Hepatocyte (in vitro differentiated cells): Measurements from ENCODE around the gene PTPRN2. TPM values are rescaled to one million over a fixed set of nuclear protein-coding genes. Genes with fewer than 3 reads are reported as not detected.

Experiments
- DNase-seq: peaks from one replicate; pipeline ENCODE4 v3.0.0-alpha.2; 2016; ENCODE audit warnings: low spot score
- H2AFZ ChIP-seq: fragments of 200-600 bp; sonication (generic); 2 replicates; pipeline ENCODE4 v1.6.0; 2016; ENCODE audit warnings: antibody characterized with exemption, mild to moderate bottlenecking
- H3K27ac ChIP-seq: fragments of 200-600 bp; sonication (generic); 2 replicates; pipeline ENCODE4 v1.5.1; 2016; ENCODE audit warnings: mild to moderate bottlenecking
- H3K27me3 ChIP-seq: fragments of 200-600 bp; sonication (generic); 2 replicates; pipeline ENCODE4 v1.6.1; 2016
- H3K36me3 ChIP-seq: fragments of 200-600 bp; sonication (generic); replicated peaks from 2 replicates; pipeline ENCODE4 v1.5.1; 2016; ENCODE audit warnings: low read depth; ENCODE audit not compliant: insufficient read depth
- H3K4me1 ChIP-seq: fragments of 200-600 bp; sonication (generic); 2 replicates; pipeline ENCODE4 v1.5.1; 2016; ENCODE audit warnings: mild to moderate bottlenecking, moderate library complexity; ENCODE audit not compliant: insufficient read depth
- H3K4me2 ChIP-seq: fragments of 200-600 bp; sonication (generic); 2 replicates; pipeline ENCODE4 v1.6.0; 2016
- H3K4me3 ChIP-seq: fragments of 200-600 bp; sonication (generic); 2 replicates; pipeline ENCODE4 v1.5.1; 2016; ENCODE audit warnings: mild to moderate bottlenecking
- H3K79me2 ChIP-seq: fragments of 200-600 bp; sonication (generic); 2 replicates; pipeline ENCODE4 v1.6.0; 2017; ENCODE audit warnings: mild to moderate bottlenecking
- H3K9me2 ChIP-seq: fragments of 200-600 bp; sonication (generic); replicated peaks from 2 replicates; pipeline ENCODE4 v1.6.0; 2017; ENCODE audit warnings: mild to moderate bottlenecking; ENCODE audit not compliant: insufficient read depth
- H3K9me3 ChIP-seq: fragments of 200-600 bp; sonication (generic); 2 replicates; pipeline ENCODE4 v1.5.1; 2016; ENCODE audit warnings: low read depth, mild to moderate bottlenecking
- H4K20me1 ChIP-seq: fragments of 200-600 bp; sonication (generic); 2 replicates; pipeline ENCODE4 v1.6.0; 2016; ENCODE audit warnings: mild to moderate bottlenecking; ENCODE audit not compliant: insufficient read depth, poor library complexity, severe bottlenecking
- EZH2 ChIP-seq: fragments of 200-600 bp; sonication (generic); IDR thresholded peaks from 2 replicates; pipeline ENCODE4 v1.6.1; 2016; ENCODE audit warnings: antibody characterized with exemption, mild to moderate bottlenecking, borderline replicate concordance
- EZH2phosphoT487 ChIP-seq: fragments of 200-600 bp; sonication (generic); IDR thresholded peaks from one replicate; pipeline ENCODE4 v1.6.1; 2018; ENCODE audit warnings: antibody characterized with exemption, mild to moderate bottlenecking, low read depth, moderate library complexity; ENCODE audit not compliant: unreplicated experiment, severe bottlenecking
- WGBS: methylation state at CpG from one replicate; pipeline ENCODE4 v1.1.6; 2016; ENCODE audit warnings: low lambda C conversion rate; ENCODE audit errors: missing lambda C conversion rate; 5-methylcytosine and 5-hydroxymethylcytosine counted together
- polyA plus RNA-seq: library from polyadenylated mRNA; unstranded; fragments of >200 nt; fragmentation: Nextera tagmentation; extraction: Ambion mirVana; gene quantifications from 2 replicates; pipeline ENCODE4 v1.2.1, GENCODE V29; 2016
- total RNA-seq: library from RNA; depleted of rRNA; stranded (reverse); fragments of >200 nt; gene quantifications from 2 replicates; pipeline ENCODE4 v1.2.3, GENCODE V29; 2014
- TF ChIP-seq, protein P1 (sequence below): fragments of 200-600 bp; sonication (generic); IDR thresholded peaks from 2 replicates; pipeline ENCODE4 v1.5.1; 2016; ENCODE audit warnings: antibody characterized with exemption, mild to moderate bottlenecking; ENCODE audit not compliant: poor library complexity

The PTPRN2 gene
- total and polyA plus RNA-seq, 2 experiments from 2014 or later = 2.1 to 3.3 TPM

DNA sequence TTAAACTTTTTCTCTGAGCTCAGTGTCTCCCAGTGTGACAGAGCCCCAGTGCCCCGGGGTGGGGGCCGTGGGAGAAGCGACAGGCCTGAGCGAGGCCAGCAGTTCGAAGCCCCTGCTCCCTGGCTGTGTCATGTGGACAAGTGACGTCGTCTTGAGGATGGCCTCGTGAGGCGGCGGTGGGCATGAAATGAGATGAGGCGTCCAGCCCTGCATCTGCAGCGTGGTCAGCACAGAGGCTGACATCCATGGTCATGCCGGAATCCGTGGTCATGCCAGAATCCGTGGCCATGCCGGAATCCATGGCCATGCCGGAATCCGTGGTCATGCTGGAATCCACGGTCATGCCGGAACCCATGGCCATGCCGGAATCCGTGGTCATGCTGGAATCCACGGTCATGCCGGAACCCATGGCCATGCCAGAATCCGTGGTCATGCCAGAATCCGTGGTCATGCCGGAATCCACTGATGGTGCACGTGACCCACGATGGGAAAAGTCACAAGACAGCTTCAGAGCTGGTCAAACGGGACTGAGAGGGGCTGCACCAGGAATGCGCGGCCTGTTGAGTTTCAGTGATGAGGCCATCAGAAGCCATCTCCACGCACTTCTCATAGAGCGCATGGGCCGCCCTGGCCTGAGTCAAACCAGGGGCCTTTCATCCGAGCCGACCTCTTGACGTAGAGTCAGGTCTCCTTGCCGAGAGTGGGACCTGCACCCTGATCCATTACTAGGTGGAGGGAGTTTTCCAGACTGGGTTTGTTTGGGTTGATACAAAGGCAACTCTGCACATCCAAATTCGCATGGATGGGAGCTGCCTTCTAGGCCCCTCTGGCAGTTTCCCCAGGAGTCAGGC is 342.5 kb downstream of the PTPRN2 start:
- no peak overlapping the region for H3K27ac ChIP-seq
- H3K4me3 ChIP-seq = no peak overlapping the region
- no peaks in the 10 kb centered on the region for H3K27me3 ChIP-seq
- no peak for DNase-seq
- no peaks in the 10 kb centered on the region for H3K79me2 ChIP-seq
- H2AFZ ChIP-seq = no peak overlapping the region
- 96% methylated on average over 39 of the region's 40 CpGs for WGBS
- no peak for TF ChIP-seq EZH2phosphoT487
- TF ChIP-seq EZH2 = no peak
- TF ChIP-seq, protein P1, sequence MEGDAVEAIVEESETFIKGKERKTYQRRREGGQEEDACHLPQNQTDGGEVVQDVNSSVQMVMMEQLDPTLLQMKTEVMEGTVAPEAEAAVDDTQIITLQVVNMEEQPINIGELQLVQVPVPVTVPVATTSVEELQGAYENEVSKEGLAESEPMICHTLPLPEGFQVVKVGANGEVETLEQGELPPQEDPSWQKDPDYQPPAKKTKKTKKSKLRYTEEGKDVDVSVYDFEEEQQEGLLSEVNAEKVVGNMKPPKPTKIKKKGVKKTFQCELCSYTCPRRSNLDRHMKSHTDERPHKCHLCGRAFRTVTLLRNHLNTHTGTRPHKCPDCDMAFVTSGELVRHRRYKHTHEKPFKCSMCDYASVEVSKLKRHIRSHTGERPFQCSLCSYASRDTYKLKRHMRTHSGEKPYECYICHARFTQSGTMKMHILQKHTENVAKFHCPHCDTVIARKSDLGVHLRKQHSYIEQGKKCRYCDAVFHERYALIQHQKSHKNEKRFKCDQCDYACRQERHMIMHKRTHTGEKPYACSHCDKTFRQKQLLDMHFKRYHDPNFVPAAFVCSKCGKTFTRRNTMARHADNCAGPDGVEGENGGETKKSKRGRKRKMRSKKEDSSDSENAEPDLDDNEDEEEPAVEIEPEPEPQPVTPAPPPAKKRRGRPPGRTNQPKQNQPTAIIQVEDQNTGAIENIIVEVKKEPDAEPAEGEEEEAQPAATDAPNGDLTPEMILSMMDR = no peak
- H3K4me1 ChIP-seq = no peaks in the 10 kb centered on the region
- no peaks in the 10 kb centered on the region for H3K9me3 ChIP-seq
- no peaks in the 10 kb centered on the region for H3K9me2 ChIP-seq
- no peaks in the 10 kb centered on the region for H3K36me3 ChIP-seq
- H3K4me2 ChIP-seq = no peak overlapping the region
- no peaks in the 10 kb centered on the region for H4K20me1 ChIP-seq

DNA sequence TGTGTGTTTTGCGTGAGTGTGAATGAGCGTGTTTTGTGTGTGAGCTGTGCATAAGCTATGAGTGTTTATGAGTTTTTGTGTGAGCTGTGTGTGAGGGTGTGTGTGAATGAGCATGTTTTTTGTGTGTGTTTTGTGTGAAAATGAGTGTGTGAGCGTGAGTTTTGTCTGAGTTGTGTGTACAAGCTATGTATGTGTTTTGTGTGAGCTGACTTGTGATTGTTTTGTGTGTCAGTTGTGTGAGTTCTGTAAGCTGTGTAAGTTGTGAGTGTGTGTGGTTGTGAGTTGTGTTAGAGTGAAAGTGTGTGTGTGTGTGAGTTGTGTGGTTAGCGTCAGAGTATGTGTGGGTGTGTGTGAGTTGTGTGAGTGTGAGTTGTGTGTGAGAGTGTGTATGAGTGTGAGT is 343.2 kb downstream of the PTPRN2 start:
- Histone ChIP-seq H3K27me3 (no peaks in the 10 kb centered on the region), H3K4me1 (no peaks in the 10 kb centered on the region), H3K9me3 (no peaks in the 10 kb centered on the region), H3K27ac (no peak overlapping the region), H3K9me2 (no peaks in the 10 kb centered on the region), H4K20me1 (no peaks in the 10 kb centered on the region), H3K4me3 (no peak overlapping the region), H3K36me3 (no peaks in the 10 kb centered on the region), H3K4me2 (no peak overlapping the region), H3K79me2 (no peaks in the 10 kb centered on the region), H2AFZ (no peak overlapping the region)
- TF ChIP-seq EZH2phosphoT487 (no peak), EZH2 (no peak)
- TF ChIP-seq, protein P1 = no peak
- WGBS = 94% methylated on average over 4 of the region's 4 CpGs
- no peak for DNase-seq

DNA sequence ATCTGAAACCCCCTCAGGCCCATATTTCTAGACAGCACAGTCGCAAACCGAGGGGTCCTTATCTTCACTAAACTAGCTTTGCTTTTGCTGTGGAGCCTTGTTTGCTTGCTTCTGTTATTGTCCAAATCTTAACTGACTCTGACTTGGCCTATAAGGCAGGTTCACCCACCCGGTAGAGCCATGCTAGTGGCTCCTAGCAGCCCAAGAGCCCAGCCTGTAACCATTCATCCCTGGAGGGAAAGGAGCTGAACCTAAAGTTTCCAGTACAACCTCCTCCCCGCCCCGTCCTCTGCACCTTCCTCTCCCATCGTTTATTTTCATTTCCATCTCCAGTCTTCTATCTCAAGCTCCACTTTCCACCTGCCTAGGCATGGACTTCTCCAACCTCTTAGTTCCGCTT is 345.7 kb downstream of the PTPRN2 start:
- H3K9me2 ChIP-seq = no peaks in the 10 kb centered on the region
- no peak for TF ChIP-seq EZH2
- TF ChIP-seq, protein P1 = no peak
- no peak for TF ChIP-seq EZH2phosphoT487
- no peaks in the 10 kb centered on the region for H3K36me3 ChIP-seq
- DNase-seq = no peak
- 86% methylated on average over 7 of the region's 7 CpGs for WGBS
- H4K20me1 ChIP-seq = no peaks in the 10 kb centered on the region
- no peak overlapping the region for H2AFZ ChIP-seq
- H3K4me1 ChIP-seq = no peaks in the 10 kb centered on the region
- H3K9me3 ChIP-seq = no peaks in the 10 kb centered on the region
- no peak overlapping the region for H3K4me2 ChIP-seq
- no peaks in the 10 kb centered on the region for H3K27me3 ChIP-seq
- no peaks in the 10 kb centered on the region for H3K79me2 ChIP-seq
- H3K4me3 ChIP-seq = no peak overlapping the region
- no peak overlapping the region for H3K27ac ChIP-seq
